NCI-H2171 treated with DMSO at 0.1 percent for 48 hours (cell line): ENCODE results near the gene SLC22A5.
A peak's percentile ranks its signal among the peaks of the same experiment; 100 is the strongest.

Experiments
- DNase-seq: peaks from one replicate; lab custom pipeline; 2025; lab: John Stamatoyannopoulos, UW

Gene SLC22A5

GRCh38 chr5:132368186-132368585 lies 1.3 kb upstream of the SLC22A5 start:
- no peak for DNase-seq

GRCh38 chr5:132369007-132369473 lies 470 bp upstream of the SLC22A5 start:
- DNase-seq, result peak; percentile 58

GRCh38 chr5:132370181-132370970 lies 866 bp downstream of the SLC22A5 start:
- DNase-seq, result no peak

GRCh38 chr5:132370971-132371602 lies 1.6 kb downstream of the SLC22A5 start:
- DNase-seq, result no peak

GRCh38 chr5:132371603-132371994 lies 2.1 kb downstream of the SLC22A5 start:
- DNase-seq, result no peak

GRCh38 chr5:132372127-132372526 lies 2.6 kb downstream of the SLC22A5 start:
- DNase-seq, result no peak

GRCh38 chr5:132372542-132372941 lies 3.0 kb downstream of the SLC22A5 start:
- DNase-seq, result no peak

GRCh38 chr5:132375957-132376356 lies 6.4 kb downstream of the SLC22A5 start:
- no peak for DNase-seq

GRCh38 chr5:132376694-132377641 lies 7.5 kb downstream of the SLC22A5 start:
- no peak for DNase-seq

GRCh38 chr5:132377738-132378137 lies 8.2 kb downstream of the SLC22A5 start:
- DNase-seq, result no peak

GRCh38 chr5:132378580-132378979 lies 9.1 kb downstream of the SLC22A5 start:
- DNase-seq, result no peak

GRCh38 chr5:132380047-132380446 lies 10.5 kb downstream of the SLC22A5 start:
- no peak for DNase-seq

- DNase-seq, result no peak
Observed at GRCh38 chr5:132380741-132381140, 11.2 kb downstream of the SLC22A5 start.

- DNase-seq, result no peak
Observed at GRCh38 chr5:132381614-132382013, 12.1 kb downstream of the SLC22A5 start.

GRCh38 chr5:132383261-132383660 lies 13.8 kb downstream of the SLC22A5 start:
- no peak for DNase-seq

- no peak for DNase-seq
Observed at GRCh38 chr5:132383984-132384383, 14.5 kb downstream of the SLC22A5 start.

GRCh38 chr5:132384506-132385050 lies 15.1 kb downstream of the SLC22A5 start:
- DNase-seq, result no peak

GRCh38 chr5:132385326-132386105 lies 16.0 kb downstream of the SLC22A5 start:
- no peak for DNase-seq

- DNase-seq, result peak; percentile 41
Observed at GRCh38 chr5:132386644-132387286, 17.3 kb downstream of the SLC22A5 start.

GRCh38 chr5:132387640-132388117 lies 18.2 kb downstream of the SLC22A5 start:
- no peak for DNase-seq
